Stimulated activated CD8-positive, alpha-beta memory T cell treated with anti-CD3 and anti-CD28 coated beads, Interleukin-12 subunit alpha, Interleukin-12 subunit beta, amount 100 ng/mL, for 4 hours (primary cell): ENCODE results near the gene SOX11.

Source experiments
- DNase-seq: peaks from one replicate; pipeline ENCODE4 v3.0.0-alpha.2; 2020; ENCODE audit warnings: low read depth

The SOX11 gene

GRCh38 chr2:5692561-5693286 lies 540 bp downstream of the SOX11 start:
- DNase-seq, result no peak

- DNase-seq, result no peak
Measured at GRCh38 chr2:5693287-5694201, 1.4 kb downstream of the SOX11 start.

GRCh38 chr2:5694306-5694705 lies 2.1 kb downstream of the SOX11 start:
- DNase-seq, result no peak

GRCh38 chr2:5695654-5696403 lies 3.6 kb downstream of the SOX11 start:
- DNase-seq, result no peak

GRCh38 chr2:5696404-5696944 lies 4.3 kb downstream of the SOX11 start:
- DNase-seq, result no peak

- no peak for DNase-seq
Measured at GRCh38 chr2:5696945-5697521, 4.8 kb downstream of the SOX11 start.

- no peak for DNase-seq
Measured at GRCh38 chr2:5697562-5697961, 5.4 kb downstream of the SOX11 start.

GRCh38 chr2:5698134-5698533 lies 6.0 kb downstream of the SOX11 start:
- no peak for DNase-seq

GRCh38 chr2:5699963-5700362 lies 7.8 kb downstream of the SOX11 start:
- no peak for DNase-seq

GRCh38 chr2:5700551-5700950 lies 8.4 kb downstream of the SOX11 start:
- no peak for DNase-seq

- DNase-seq, result no peak
Measured at GRCh38 chr2:5701266-5701665, 9.1 kb downstream of the SOX11 start.

GRCh38 chr2:5703166-5703565 lies 11.0 kb downstream of the SOX11 start:
- no peak for DNase-seq

- no peak for DNase-seq
Measured at GRCh38 chr2:5705490-5705889, 13.3 kb downstream of the SOX11 start.

- DNase-seq, result no peak
Measured at GRCh38 chr2:5706717-5707455, 14.7 kb downstream of the SOX11 start.

- no peak for DNase-seq
Measured at GRCh38 chr2:5710615-5711014, 18.4 kb downstream of the SOX11 start.

GRCh38 chr2:5713101-5713500 lies 20.9 kb downstream of the SOX11 start:
- DNase-seq, result no peak

GRCh38 chr2:5719629-5720334 lies 27.6 kb downstream of the SOX11 start:
- no peak for DNase-seq

- no peak for DNase-seq
Measured at GRCh38 chr2:5720426-5720825, 28.2 kb downstream of the SOX11 start.

- no peak for DNase-seq
Measured at GRCh38 chr2:5722236-5722635, 30.1 kb downstream of the SOX11 start.
